Measurements from ENCODE around the gene SFSWAP.
"Not testable (repeated sequence)": the region's sequence is repeated elsewhere in the genome, so short reads cannot be mapped to it uniquely, and the experiment has no call there.

The SFSWAP gene

DNA sequence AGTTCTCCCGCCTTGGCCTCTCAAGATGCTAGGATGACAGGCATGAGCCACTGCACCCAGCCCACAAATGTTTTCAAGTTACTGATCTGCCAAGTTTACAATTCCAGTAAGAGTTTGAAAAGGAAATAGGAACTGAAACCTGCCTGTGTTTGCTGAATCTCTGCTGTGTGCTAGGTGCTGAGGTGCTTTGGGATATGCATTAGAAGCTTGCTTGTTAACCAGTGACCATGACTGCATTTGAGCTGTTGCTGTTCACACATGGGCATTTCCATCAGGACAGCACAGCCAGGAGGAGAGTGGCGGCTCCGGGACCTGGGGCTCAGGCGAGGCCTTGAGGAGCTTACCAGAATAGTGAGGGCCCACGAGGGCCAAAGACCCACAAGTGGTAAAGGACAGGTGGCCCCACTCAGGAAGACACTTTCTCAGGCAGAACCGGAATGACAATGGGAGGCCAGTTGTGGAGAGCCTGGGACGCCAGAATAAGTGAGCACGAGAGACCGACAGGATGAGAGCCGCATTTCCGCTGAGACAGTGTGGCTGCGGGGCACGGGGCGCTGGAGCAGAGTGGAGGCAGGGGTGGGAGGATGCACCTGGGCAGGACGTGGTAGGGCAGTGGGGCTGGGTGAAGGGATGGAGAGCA is 62.8 kb downstream of the SFSWAP start:
- Histone ChIP-seq H3K27me3 (ENCODE audit: control insufficient read depth, insufficient read depth, low read length) (no peaks in the 10 kb centered on the region), H3K4me2 (ENCODE audit: low read length) (no peak overlapping the region), H3K36me3 (ENCODE audit: control insufficient read depth, insufficient read depth, low read length) (no peaks in the 10 kb centered on the region), H3K9ac (no peak overlapping the region), H3K9me3 (ENCODE audit: control insufficient read depth, low read length) (no peaks in the 10 kb centered on the region), H3K79me2 (peaks cover 14% of the 10 kb centered on the region), H2AFZ (no peak overlapping the region), H3K4me3 (ENCODE audit: low read depth, low read length) (no peak overlapping the region), H3K27ac (no peak overlapping the region), H3K4me1 (no peaks in the 10 kb centered on the region)
- TF ChIP-seq, protein P1, sequence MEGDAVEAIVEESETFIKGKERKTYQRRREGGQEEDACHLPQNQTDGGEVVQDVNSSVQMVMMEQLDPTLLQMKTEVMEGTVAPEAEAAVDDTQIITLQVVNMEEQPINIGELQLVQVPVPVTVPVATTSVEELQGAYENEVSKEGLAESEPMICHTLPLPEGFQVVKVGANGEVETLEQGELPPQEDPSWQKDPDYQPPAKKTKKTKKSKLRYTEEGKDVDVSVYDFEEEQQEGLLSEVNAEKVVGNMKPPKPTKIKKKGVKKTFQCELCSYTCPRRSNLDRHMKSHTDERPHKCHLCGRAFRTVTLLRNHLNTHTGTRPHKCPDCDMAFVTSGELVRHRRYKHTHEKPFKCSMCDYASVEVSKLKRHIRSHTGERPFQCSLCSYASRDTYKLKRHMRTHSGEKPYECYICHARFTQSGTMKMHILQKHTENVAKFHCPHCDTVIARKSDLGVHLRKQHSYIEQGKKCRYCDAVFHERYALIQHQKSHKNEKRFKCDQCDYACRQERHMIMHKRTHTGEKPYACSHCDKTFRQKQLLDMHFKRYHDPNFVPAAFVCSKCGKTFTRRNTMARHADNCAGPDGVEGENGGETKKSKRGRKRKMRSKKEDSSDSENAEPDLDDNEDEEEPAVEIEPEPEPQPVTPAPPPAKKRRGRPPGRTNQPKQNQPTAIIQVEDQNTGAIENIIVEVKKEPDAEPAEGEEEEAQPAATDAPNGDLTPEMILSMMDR (IDR thresholded peaks at IDR 0.05): no peak

DNA sequence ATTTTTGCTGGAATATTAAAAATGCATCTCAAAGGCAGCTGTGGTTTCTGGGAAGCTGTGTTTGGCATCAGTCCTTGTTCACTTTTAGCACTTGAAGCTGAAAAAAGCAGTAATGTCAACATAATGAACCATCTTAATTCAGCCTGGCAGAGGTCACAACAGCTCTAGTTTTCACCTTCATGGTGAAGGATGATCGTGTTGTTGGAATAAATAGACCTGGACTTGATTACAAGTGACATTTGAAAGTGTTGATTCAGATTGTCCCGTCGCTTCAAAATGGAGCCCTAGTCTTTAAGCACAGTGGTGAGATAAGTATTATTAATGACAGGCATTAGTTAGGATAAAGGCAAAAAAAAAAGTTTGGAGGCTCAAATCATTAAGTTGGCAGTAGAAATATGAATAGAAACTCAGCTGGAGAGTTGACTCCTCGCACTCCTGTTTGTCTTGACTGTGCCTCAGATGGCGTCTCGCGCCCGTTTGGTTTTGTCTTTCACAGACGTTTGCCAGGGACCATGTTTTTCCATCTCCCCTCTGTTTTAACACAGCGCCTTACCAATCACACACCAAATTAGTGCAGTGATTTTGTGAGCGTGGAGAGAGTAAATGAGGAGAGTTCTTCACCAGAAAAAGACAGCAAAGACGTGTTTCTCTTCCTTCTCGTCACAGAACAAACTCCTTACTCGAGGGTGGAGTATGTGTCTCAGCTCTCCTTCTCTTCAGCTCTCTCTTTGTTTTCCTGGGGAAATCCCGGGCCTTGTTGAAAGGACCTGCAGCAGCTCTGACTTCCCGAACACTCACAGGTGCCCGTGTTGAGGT is 63.9 kb downstream of the SFSWAP start:
- Histone ChIP-seq H2AFZ (no peak overlapping the region), H3K4me3 (ENCODE audit: low read depth, low read length) (no peak overlapping the region), H3K9me3 (ENCODE audit: control insufficient read depth, low read length) (no peaks in the 10 kb centered on the region), H3K4me2 (ENCODE audit: low read length) (no peak overlapping the region), H3K27ac (no peak overlapping the region), H3K27me3 (ENCODE audit: control insufficient read depth, insufficient read depth, low read length) (no peaks in the 10 kb centered on the region), H3K4me1 (no peaks in the 10 kb centered on the region), H3K79me2 (peaks cover 14% of the 10 kb centered on the region), H3K36me3 (ENCODE audit: control insufficient read depth, insufficient read depth, low read length) (no peaks in the 10 kb centered on the region), H3K9ac (no peak overlapping the region)
- TF ChIP-seq, protein P1 (IDR thresholded peaks at IDR 0.05): no peak

DNA sequence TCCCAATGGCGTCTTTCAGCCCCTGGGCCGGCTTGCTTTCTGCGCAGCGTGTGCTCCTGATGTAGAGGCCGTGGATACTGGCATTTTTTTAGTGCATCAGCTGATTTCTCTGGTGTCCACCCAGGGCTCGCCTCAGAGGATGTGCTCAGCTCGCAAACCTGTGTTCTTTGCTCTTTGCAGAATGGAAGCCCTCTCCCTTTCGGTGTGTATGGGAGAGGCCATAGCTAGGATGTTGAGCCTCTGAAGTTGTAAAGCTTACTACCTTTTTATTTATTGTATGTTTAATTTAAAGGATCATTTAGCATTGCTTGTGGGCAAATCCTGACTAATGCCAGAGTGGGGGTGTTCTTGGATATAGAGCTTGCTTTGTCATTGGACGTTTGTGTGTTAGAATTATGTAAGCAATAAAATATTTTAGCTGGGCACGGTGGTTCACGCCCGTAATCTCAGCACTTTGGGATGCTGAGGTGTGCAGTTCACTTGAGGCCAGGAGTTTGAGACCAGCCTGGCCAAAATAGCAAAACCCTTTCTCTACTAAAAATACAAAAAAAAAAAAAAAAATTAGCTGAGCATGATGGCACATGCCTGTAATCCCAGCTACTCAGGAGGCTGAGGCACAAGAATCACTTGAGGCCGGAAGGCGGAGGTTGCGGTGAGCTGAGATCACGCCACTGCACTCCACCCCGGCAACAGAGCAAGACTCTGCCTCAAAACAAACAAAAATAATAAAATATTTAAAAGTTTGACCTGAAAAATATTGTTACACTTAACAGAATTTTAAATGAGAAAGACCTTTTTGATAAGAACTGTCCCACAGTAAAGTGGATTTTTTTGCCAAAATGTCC is 64.7 kb downstream of the SFSWAP start:
- TF ChIP-seq, protein P1 (IDR thresholded peaks at IDR 0.05): no peak
- Histone ChIP-seq H2AFZ (no peak overlapping the region), H3K9ac (no peak overlapping the region), H3K27ac (no peak overlapping the region), H3K4me1 (no peaks in the 10 kb centered on the region), H3K4me2 (ENCODE audit: low read length) (no peak overlapping the region), H3K36me3 (ENCODE audit: control insufficient read depth, insufficient read depth, low read length) (no peaks in the 10 kb centered on the region), H3K4me3 (ENCODE audit: low read depth, low read length) (no peak overlapping the region), H3K9me3 (ENCODE audit: control insufficient read depth, low read length) (no peaks in the 10 kb centered on the region), H3K79me2 (peaks cover 14% of the 10 kb centered on the region), H3K27me3 (ENCODE audit: control insufficient read depth, insufficient read depth, low read length) (no peaks in the 10 kb centered on the region)

DNA sequence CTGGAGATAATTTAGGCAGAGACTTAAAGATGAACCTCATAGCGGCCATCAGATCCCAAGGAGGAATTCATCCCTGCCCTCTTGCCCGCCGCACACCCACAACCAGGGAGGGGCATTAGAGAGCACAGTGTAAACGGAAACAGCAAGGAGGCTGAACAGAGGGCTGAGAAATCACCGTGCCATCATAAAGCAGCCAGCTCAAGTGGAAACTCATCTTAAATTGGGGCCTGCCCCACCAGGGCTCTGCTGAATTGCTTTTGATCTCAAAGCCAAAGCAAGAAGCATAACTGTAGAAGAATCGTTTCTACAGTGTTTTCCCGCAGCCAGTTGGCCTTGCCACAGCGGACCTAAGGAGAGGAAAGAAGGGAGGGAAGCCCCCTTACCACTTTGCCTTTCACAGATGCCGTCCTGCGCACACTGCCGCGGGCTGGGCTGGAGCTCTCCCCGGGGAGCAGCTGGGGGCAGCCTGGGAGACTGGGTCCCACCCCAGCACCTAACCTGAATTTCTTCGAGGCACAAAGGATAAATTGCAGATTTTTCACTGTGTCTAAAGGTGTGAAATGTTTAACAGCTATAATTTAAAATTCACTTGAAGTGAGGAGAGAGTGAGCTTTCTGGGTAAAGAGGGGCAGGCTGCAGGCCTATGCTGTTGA is 65.5 kb downstream of the SFSWAP start:
- Histone ChIP-seq H3K4me2 (ENCODE audit: low read length) (no peak overlapping the region), H3K9me3 (ENCODE audit: control insufficient read depth, low read length) (no peaks in the 10 kb centered on the region), H3K4me1 (no peaks in the 10 kb centered on the region), H3K79me2 (peaks cover 14% of the 10 kb centered on the region), H2AFZ (no peak overlapping the region), H3K27ac (no peak overlapping the region), H3K4me3 (ENCODE audit: low read depth, low read length) (no peak overlapping the region), H3K36me3 (ENCODE audit: control insufficient read depth, insufficient read depth, low read length) (no peaks in the 10 kb centered on the region), H3K9ac (no peak overlapping the region), H3K27me3 (ENCODE audit: control insufficient read depth, insufficient read depth, low read length) (no peaks in the 10 kb centered on the region)
- TF ChIP-seq, protein P1 (IDR thresholded peaks at IDR 0.05): no peak

DNA sequence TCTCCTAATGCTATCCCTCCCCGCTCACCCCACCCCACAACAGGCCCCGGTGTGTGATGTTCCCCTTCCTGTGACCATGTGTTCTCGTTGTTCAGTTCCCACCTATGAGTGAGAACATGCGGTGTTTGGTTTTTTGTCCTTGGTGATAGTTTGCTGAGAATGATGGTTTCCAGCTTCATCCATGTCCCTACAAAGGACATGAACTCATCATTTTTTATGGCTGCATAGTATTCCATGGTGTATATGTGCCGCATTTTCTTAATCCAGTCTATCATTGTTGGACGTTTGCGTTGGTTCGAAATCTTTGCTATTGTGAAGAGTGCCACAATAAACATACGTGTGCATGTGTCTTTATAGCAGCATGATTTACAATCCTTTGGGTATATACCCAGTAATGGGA is 66.4 kb downstream of the SFSWAP start:
- not testable (repeated sequence) for H3K9ac ChIP-seq; H3K27ac ChIP-seq; H2AFZ ChIP-seq; H3K4me3 ChIP-seq (ENCODE audit: low read depth, low read length); H3K4me2 ChIP-seq (ENCODE audit: low read length); H3K9me3 ChIP-seq (ENCODE audit: control insufficient read depth, low read length); H3K27me3 ChIP-seq (ENCODE audit: control insufficient read depth, insufficient read depth, low read length); H3K4me1 ChIP-seq; H3K36me3 ChIP-seq (ENCODE audit: control insufficient read depth, insufficient read depth, low read length)
- H3K79me2 ChIP-seq: peaks cover 14% of the 10 kb centered on the region
